A172 (cell line): Measurements from ENCODE around the gene SLC35A4. TPM values are rescaled to one million over a fixed set of nuclear protein-coding genes. Genes with fewer than 3 reads are reported as not detected.
A peak's percentile ranks its signal among the peaks of the same experiment; 100 is the strongest.
"Not testable (repeated sequence)": the region's sequence is repeated elsewhere in the genome, so short reads cannot be mapped to it uniquely, and the experiment has no call there.

Source experiments
- DNase-seq: peaks from one replicate; pipeline ENCODE4 v3.0.0-alpha.2; 2015; ENCODE audit warnings: low spot score
- total RNA-seq: library from RNA; depleted of rRNA; stranded (reverse); fragments of >200 nt; shearing (Covaris generic); gene quantifications from 2 replicates; pipeline ENCODE4 v1.2.3, GENCODE V29; 2014

The SLC35A4 gene
- total RNA-seq, 1 experiment from 2014 or later = 59.8 TPM

GRCh38 chr5:140557965-140558364 is 6.7 kb upstream of the SLC35A4 start:
- no peak for DNase-seq

GRCh38 chr5:140558542-140558941 is 6.1 kb upstream of the SLC35A4 start:
- DNase-seq = no peak

GRCh38 chr5:140560227-140560626 is 4.4 kb upstream of the SLC35A4 start:
- no peak for DNase-seq

GRCh38 chr5:140561753-140562523 is 2.7 kb upstream of the SLC35A4 start:
- no peak for DNase-seq

- DNase-seq = no peak
Observed at GRCh38 chr5:140563596-140563995, 1.0 kb upstream of the SLC35A4 start.

GRCh38 chr5:140565024-140565779 is 574 bp downstream of the SLC35A4 start:
- DNase-seq = peak; percentile 32

GRCh38 chr5:140565780-140566095 is 1.1 kb downstream of the SLC35A4 start:
- no peak for DNase-seq

GRCh38 chr5:140566665-140567064 is 2.0 kb downstream of the SLC35A4 start:
- no peak for DNase-seq

GRCh38 chr5:140567136-140567818 is 2.6 kb downstream of the SLC35A4 start:
- DNase-seq = no peak

- no peak for DNase-seq
Observed at GRCh38 chr5:140567871-140568270, 3.2 kb downstream of the SLC35A4 start.

- no peak for DNase-seq
Observed at GRCh38 chr5:140568443-140569063, 3.9 kb downstream of the SLC35A4 start.

GRCh38 chr5:140569197-140569596 is 4.6 kb downstream of the SLC35A4 start:
- DNase-seq = no peak

GRCh38 chr5:140570058-140570457 is 5.4 kb downstream of the SLC35A4 start:
- DNase-seq = no peak

- DNase-seq = no peak
Observed at GRCh38 chr5:140570488-140570887, 5.9 kb downstream of the SLC35A4 start.

- DNase-seq = no peak
Observed at GRCh38 chr5:140571105-140571504, 6.5 kb downstream of the SLC35A4 start.

GRCh38 chr5:140573683-140574082 is 9.1 kb downstream of the SLC35A4 start:
- no peak for DNase-seq

GRCh38 chr5:140574165-140574564 is 9.5 kb downstream of the SLC35A4 start:
- DNase-seq = no peak

- no peak for DNase-seq
Observed at GRCh38 chr5:140575309-140575708, 10.7 kb downstream of the SLC35A4 start.

GRCh38 chr5:140576776-140577201 is 12.2 kb downstream of the SLC35A4 start:
- DNase-seq = no peak

- not testable (repeated sequence) for DNase-seq
Observed at GRCh38 chr5:140579188-140579747, 14.6 kb downstream of the SLC35A4 start.

GRCh38 chr5:140587495-140587894 is 22.9 kb downstream of the SLC35A4 start:
- no peak for DNase-seq
